Panc1 (cell line): ENCODE data around the gene TYRO3. TPM values are rescaled to one million over a fixed set of nuclear protein-coding genes. Genes with fewer than 3 reads are reported as not detected.

ENCODE experiments used
- ATAC-seq: fragments of 200-7000 bp; cut with Tn5 transposase; 2 replicates; pipeline ENCODE4 v1.9.1; 2020; ENCODE audit warnings: mild to moderate bottlenecking, moderate library complexity
- BruUV-seq: library from RNA; stranded (reverse); fragments of 400-500 nt; replicated peaks from 2 replicates; lab custom pipeline; 2021; lab: Mats Ljungman, UMichigan
- CTCF ChIA-PET: fragments of 300-600 bp; sonication (Branson Sonifier 250); formaldehyde crosslinking; loops from one replicate; lab custom pipeline; 2022; ENCODE audit warnings: antibody characterized with exemption; lab: Charles Lee
- POLR2A ChIA-PET: fragments of 300-600 bp; sonication (Branson Sonifier 250); formaldehyde crosslinking; loops from one replicate; lab custom pipeline; 2022; ENCODE audit warnings: antibody characterized with exemption; lab: Charles Lee
- DNase-seq: peaks from one replicate; pipeline ENCODE4 v3.0.0-alpha.2; 2010; ENCODE audit warnings: low read depth, low spot score
- H3K27ac ChIP-seq: 2 replicates; pipeline ENCODE4 v1.5.1; 2011; ENCODE audit warnings: mild to moderate bottlenecking, low read length, inconsistent platforms
- H3K27me3 ChIP-seq: fragments of 200-500 bp; sonication (Bioruptor generic); 2 replicates; pipeline ENCODE4 v1.6.0; 2014; ENCODE audit warnings: low read length, inconsistent platforms; ENCODE audit not compliant: control insufficient read depth, insufficient read depth
- H3K36me3 ChIP-seq: fragments of 200-500 bp; sonication (Bioruptor generic); 2 replicates; pipeline ENCODE4 v1.5.1; 2014; ENCODE audit warnings: inconsistent platforms, mild to moderate bottlenecking, low read length, moderate library complexity; ENCODE audit not compliant: control insufficient read depth, insufficient read depth
- H3K4me1 ChIP-seq: 2 replicates; pipeline ENCODE4 v1.5.1; 2011; ENCODE audit warnings: inconsistent platforms, mild to moderate bottlenecking, low read length, moderate library complexity; ENCODE audit not compliant: control insufficient read depth, insufficient read depth
- H3K4me3 ChIP-seq, 2 experiments: 2 replicates each; pipeline ENCODE4 v1.5.1; 2011 to 2012; ENCODE audit warnings: low read depth in 2 of 2, low read length in 2 of 2, mild to moderate bottlenecking in 2 of 2, inconsistent platforms in 1 of 2, moderate library complexity in 1 of 2
- H3K9me3 ChIP-seq: fragments of 200-500 bp; sonication (Bioruptor generic); 2 replicates; pipeline ENCODE4 v1.5.1; 2014; ENCODE audit warnings: low read depth, mild to moderate bottlenecking, inconsistent platforms, low read length, moderate library complexity; ENCODE audit not compliant: control insufficient read depth, insufficient read depth
- POLR2AphosphoS5 ChIP-seq: IDR thresholded peaks from 2 replicates; pipeline ENCODE4 v1.6.1; 2012; ENCODE audit warnings: mild to moderate bottlenecking, low read depth, low read length, moderate library complexity
- SIN3A ChIP-seq: IDR thresholded peaks from 2 replicates; pipeline ENCODE4 v1.6.1; 2012; ENCODE audit warnings: low read depth, mild to moderate bottlenecking, low read length, moderate library complexity, borderline replicate concordance; ENCODE audit not compliant: insufficient read depth
- TCF7L2 ChIP-seq: IDR thresholded peaks from 2 replicates; pipeline ENCODE4 v1.6.1; 2011; ENCODE audit warnings: mild to moderate bottlenecking, low read depth, low read length, inconsistent platforms
- in situ Hi-C: cut with HindIII; loops from 2 replicates; pipeline ENCODE4 v1.10.0; 2016; ENCODE audit warnings: low sequenced_read_pairs, low pct_unique_long_range_greater_than_20kb
- intact Hi-C: fragments of 100-400 bp; cut with micrococcal nuclease; formaldehyde crosslinking; loops from one replicate; pipeline ENCODE4 v1.10.0; 2022; ENCODE audit not compliant: unreplicated experiment
- total RNA-seq: library from RNA; stranded (reverse); gene quantifications from one replicate; pipeline ENCODE4 v1.2.1, GENCODE V29; 2021; ENCODE audit not compliant: unreplicated experiment
- TF ChIP-seq, protein P1 (sequence below), 2 experiments: IDR thresholded peaks; 2 replicates each; pipeline ENCODE4 v1.6.1; 2011 to 2012; ENCODE audit warnings: low read depth in 2 of 2, control low read depth in 1 of 2, low read length in 1 of 2, mild to moderate bottlenecking in 1 of 2, moderate library complexity in 1 of 2; ENCODE audit not compliant: insufficient read depth in 1 of 2
- TF ChIP-seq, protein P2 (sequence below): fragments of 450-650 bp; IDR thresholded peaks from 2 replicates; pipeline ENCODE4 v1.5.1; 2017; ENCODE audit warnings: mild to moderate bottlenecking

TYRO3 gene
- total RNA-seq, 1 experiment from 2014 or later, result 41.7 TPM

DNA sequence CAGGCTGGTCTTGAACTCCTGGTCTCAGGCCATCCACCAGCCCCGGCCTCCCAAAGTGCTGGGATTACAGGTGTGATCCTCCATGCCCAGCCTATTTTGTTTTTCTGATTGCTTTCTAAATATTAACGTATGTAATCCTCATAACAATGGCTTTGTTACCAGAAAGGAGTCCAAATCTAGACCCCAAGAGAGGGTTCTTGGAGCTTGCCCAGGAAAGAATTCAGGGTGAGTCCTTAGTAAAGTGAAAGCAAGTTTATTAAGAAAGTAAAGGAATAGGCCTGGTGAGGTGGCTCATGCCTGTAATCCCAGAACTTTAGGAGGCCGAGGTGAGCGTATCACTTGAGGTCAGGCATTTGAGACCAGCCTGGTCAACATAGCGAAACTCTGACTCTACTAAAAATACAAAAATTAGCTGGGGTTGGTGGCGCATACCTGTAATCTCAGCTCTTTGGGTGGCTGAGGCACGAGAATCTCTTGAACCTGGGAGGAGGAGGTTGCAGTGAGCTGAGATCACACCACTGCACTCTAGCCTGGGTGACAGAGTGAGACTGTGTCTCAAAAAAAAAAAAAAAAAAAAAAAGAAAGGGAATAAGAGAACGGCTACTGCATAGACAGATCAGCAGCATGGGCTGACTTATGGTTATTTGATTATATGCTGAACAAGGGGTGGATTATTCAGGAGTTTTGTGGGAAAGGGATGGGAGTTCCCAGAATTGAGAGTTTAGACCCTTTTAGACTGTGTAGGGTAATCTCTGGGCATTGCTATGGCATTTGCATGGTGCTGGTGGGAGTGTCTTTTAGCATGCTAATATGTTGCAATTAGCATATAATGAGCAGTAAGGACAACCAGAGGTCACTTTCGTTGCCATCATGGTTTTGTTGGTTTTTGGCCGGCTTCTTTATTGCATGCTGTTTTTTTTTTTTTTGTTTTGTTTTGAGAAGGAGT, 36.1 kb downstream of the TYRO3 start:
- POLR2A ChIA-PET, result interaction anchor here (0.6 kb wide), 1 partner anchor 8 kb away, joined by 10 read pairs; no protein-coding TSS in a partner anchor
- no peaks in the 10 kb centered on the region for H3K36me3 ChIP-seq
- intact Hi-C loops (no loop called here), in situ Hi-C loops (no loop called here)
- no peaks in the 10 kb centered on the region for H3K27me3 ChIP-seq
- BruUV-seq, result no TSS peak
- CTCF ChIA-PET, result interaction anchor here (0.7 kb wide), 1 partner anchor 33 kb away, joined by 14 read pairs; no protein-coding TSS in a partner anchor
- no peak overlapping the region for H3K4me3 ChIP-seq
- no peaks in the 10 kb centered on the region for H3K9me3 ChIP-seq
- DNase-seq (no peak), ATAC-seq (no peak)
- TF ChIP-seq, protein P1, sequence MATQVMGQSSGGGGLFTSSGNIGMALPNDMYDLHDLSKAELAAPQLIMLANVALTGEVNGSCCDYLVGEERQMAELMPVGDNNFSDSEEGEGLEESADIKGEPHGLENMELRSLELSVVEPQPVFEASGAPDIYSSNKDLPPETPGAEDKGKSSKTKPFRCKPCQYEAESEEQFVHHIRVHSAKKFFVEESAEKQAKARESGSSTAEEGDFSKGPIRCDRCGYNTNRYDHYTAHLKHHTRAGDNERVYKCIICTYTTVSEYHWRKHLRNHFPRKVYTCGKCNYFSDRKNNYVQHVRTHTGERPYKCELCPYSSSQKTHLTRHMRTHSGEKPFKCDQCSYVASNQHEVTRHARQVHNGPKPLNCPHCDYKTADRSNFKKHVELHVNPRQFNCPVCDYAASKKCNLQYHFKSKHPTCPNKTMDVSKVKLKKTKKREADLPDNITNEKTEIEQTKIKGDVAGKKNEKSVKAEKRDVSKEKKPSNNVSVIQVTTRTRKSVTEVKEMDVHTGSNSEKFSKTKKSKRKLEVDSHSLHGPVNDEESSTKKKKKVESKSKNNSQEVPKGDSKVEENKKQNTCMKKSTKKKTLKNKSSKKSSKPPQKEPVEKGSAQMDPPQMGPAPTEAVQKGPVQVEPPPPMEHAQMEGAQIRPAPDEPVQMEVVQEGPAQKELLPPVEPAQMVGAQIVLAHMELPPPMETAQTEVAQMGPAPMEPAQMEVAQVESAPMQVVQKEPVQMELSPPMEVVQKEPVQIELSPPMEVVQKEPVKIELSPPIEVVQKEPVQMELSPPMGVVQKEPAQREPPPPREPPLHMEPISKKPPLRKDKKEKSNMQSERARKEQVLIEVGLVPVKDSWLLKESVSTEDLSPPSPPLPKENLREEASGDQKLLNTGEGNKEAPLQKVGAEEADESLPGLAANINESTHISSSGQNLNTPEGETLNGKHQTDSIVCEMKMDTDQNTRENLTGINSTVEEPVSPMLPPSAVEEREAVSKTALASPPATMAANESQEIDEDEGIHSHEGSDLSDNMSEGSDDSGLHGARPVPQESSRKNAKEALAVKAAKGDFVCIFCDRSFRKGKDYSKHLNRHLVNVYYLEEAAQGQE (IDR thresholded peaks at IDR 0.05; ENCODE audit: insufficient read depth in 1 of 2, low read depth in 2 of 2, low read length in 1 of 2), result no peak
- TF ChIP-seq, protein P2, sequence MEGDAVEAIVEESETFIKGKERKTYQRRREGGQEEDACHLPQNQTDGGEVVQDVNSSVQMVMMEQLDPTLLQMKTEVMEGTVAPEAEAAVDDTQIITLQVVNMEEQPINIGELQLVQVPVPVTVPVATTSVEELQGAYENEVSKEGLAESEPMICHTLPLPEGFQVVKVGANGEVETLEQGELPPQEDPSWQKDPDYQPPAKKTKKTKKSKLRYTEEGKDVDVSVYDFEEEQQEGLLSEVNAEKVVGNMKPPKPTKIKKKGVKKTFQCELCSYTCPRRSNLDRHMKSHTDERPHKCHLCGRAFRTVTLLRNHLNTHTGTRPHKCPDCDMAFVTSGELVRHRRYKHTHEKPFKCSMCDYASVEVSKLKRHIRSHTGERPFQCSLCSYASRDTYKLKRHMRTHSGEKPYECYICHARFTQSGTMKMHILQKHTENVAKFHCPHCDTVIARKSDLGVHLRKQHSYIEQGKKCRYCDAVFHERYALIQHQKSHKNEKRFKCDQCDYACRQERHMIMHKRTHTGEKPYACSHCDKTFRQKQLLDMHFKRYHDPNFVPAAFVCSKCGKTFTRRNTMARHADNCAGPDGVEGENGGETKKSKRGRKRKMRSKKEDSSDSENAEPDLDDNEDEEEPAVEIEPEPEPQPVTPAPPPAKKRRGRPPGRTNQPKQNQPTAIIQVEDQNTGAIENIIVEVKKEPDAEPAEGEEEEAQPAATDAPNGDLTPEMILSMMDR, result no peak
- no peak for TF ChIP-seq SIN3A
- no peaks in the 10 kb centered on the region for H3K4me1 ChIP-seq
- H3K27ac ChIP-seq, result no peak overlapping the region

GRCh38 chr15:41596972-41597371, 38.0 kb downstream of the TYRO3 start:
- in situ Hi-C loops, result no loop called here
- Histone ChIP-seq H3K4me1 (no peaks in the 10 kb centered on the region), H3K4me3 (no peak overlapping the region), H3K27me3 (no peaks in the 10 kb centered on the region), H3K27ac (no peak overlapping the region), H3K36me3 (no peaks in the 10 kb centered on the region), H3K9me3 (no peaks in the 10 kb centered on the region)
- CTCF ChIA-PET, result interaction anchor here (0.6 kb wide), 1 partner anchor 16 kb away, joined by 3 read pairs; no protein-coding TSS in a partner anchor
- ATAC-seq (no peak), DNase-seq (no peak)
- intact Hi-C loops, result no loop called here
- TF ChIP-seq POLR2AphosphoS5, result no peak
- no peak for TF ChIP-seq SIN3A
- TF ChIP-seq, protein P2, result no peak
- TF ChIP-seq, protein P1 (IDR thresholded peaks at IDR 0.05; ENCODE audit: insufficient read depth in 1 of 2, low read depth in 2 of 2, low read length in 1 of 2), result no peak
- no peak for TF ChIP-seq TCF7L2
- POLR2A ChIA-PET, result interaction anchor here (0.6 to 0.8 kb wide), 2 partner anchors 214 to 870 kb away, joined by 3 to 7 read pairs; no protein-coding TSS in a partner anchor
- no TSS peak for BruUV-seq
